GM21723 (cell line): Measurements from ENCODE around the gene SLC25A21.
"Not testable (repeated sequence)": the region's sequence is repeated elsewhere in the genome, so short reads cannot be mapped to it uniquely, and the experiment has no call there.

Experiments
- ATAC-seq: cut with Tn5 transposase; IDR thresholded peaks from one replicate; pipeline ENCODE4 v1.9.1; 2021; ENCODE audit warnings: mild to moderate bottlenecking, moderate library complexity; ENCODE audit not compliant: unreplicated experiment

Gene SLC25A21

GRCh38 chr14:36738269-36738668 lies 434.1 kb downstream of the SLC25A21 start:
- ATAC-seq: no peak

- ATAC-seq: no peak
Observed at GRCh38 chr14:36726128-36726527, 446.3 kb downstream of the SLC25A21 start.

GRCh38 chr14:36724162-36724561 lies 448.2 kb downstream of the SLC25A21 start:
- no peak for ATAC-seq

GRCh38 chr14:36723530-36723929 lies 448.9 kb downstream of the SLC25A21 start:
- no peak for ATAC-seq

GRCh38 chr14:36721877-36722276 lies 450.5 kb downstream of the SLC25A21 start:
- no peak for ATAC-seq

GRCh38 chr14:36720657-36721056 lies 451.7 kb downstream of the SLC25A21 start:
- no peak for ATAC-seq

GRCh38 chr14:36719823-36720222 lies 452.6 kb downstream of the SLC25A21 start:
- no peak for ATAC-seq

GRCh38 chr14:36718216-36718615 lies 454.2 kb downstream of the SLC25A21 start:
- no peak for ATAC-seq

GRCh38 chr14:36717363-36717762 lies 455.0 kb downstream of the SLC25A21 start:
- no peak for ATAC-seq

- no peak for ATAC-seq
Observed at GRCh38 chr14:36716614-36717184, 455.7 kb downstream of the SLC25A21 start.

GRCh38 chr14:36713960-36714703 lies 458.3 kb downstream of the SLC25A21 start:
- no peak for ATAC-seq

GRCh38 chr14:36707570-36707969 lies 464.8 kb downstream of the SLC25A21 start:
- ATAC-seq: no peak

GRCh38 chr14:36702474-36702873 lies 469.9 kb downstream of the SLC25A21 start:
- ATAC-seq: no peak

GRCh38 chr14:36701132-36701531 lies 471.3 kb downstream of the SLC25A21 start:
- no peak for ATAC-seq

- ATAC-seq: no peak
Observed at GRCh38 chr14:36700651-36701050, 471.8 kb downstream of the SLC25A21 start.

- not testable (repeated sequence) for ATAC-seq
Observed at GRCh38 chr14:36699420-36699819, 473.0 kb downstream of the SLC25A21 start.

- ATAC-seq: no peak
Observed at GRCh38 chr14:36690311-36691040, 481.9 kb downstream of the SLC25A21 start.

GRCh38 chr14:36684946-36685345 lies 487.5 kb downstream of the SLC25A21 start:
- no peak for ATAC-seq

GRCh38 chr14:36683083-36683724 lies 489.2 kb downstream of the SLC25A21 start:
- no peak for ATAC-seq

GRCh38 chr14:36682338-36682737 lies 490.1 kb downstream of the SLC25A21 start:
- no peak for ATAC-seq

GRCh38 chr14:36676236-36676635 lies 496.2 kb downstream of the SLC25A21 start:
- ATAC-seq: no peak
